ENCODE measurements around the gene DCANP1.
A peak's percentile ranks its signal among the peaks of the same experiment; 100 is the strongest.

The DCANP1 gene

DNA sequence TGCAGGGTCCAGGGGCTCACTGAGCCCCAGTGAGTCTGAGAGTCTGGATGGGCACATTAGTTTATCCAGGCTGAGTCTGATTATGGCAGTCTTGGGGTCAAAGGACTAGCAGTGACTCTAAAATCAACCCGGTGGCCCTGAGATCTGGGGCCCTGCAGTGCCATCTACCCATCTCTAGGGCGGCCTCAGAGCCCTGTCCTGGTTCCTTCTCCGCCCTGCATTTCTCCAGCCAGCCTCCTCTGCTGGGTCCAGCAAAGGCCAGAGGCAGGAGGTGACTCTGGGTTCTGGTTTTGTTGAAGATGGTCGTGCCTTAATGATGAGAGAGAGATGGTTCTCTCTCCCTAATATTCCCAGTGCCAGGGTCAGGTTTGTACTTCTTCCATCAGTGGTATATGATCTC is 15.0 kb downstream of the DCANP1 start:
- Histone ChIP-seq H3K79me1 (ENCODE audit: low read length) (no peaks in the 10 kb centered on the region), H3K36me3 (ENCODE audit: control insufficient read depth, insufficient read depth, low read length) (no peaks in the 10 kb centered on the region), H3K27me3 (ENCODE audit: insufficient read depth, low read length, poor library complexity) (no peaks in the 10 kb centered on the region), H3K4me3 (ENCODE audit: low read length) (no peak overlapping the region), H4K5ac (ENCODE audit: low read length) (no peak overlapping the region), H3K27ac (ENCODE audit: low read depth, low read length) (no peak overlapping the region), H3K23ac (ENCODE audit: low read length) (no peak overlapping the region), H3K56ac (ENCODE audit: low read length) (no peak overlapping the region), H3K79me2 (ENCODE audit: control insufficient read depth, insufficient read depth, low read length) (no peaks in the 10 kb centered on the region), H3K18ac (ENCODE audit: low read length) (no peak overlapping the region), H3K4ac (ENCODE audit: low read depth, low read length) (no peak overlapping the region), H3K9ac (ENCODE audit: low read length) (no peak overlapping the region), H3K4me2 (ENCODE audit: low read length) (no peak overlapping the region), H2BK15ac (replicated peaks; ENCODE audit: low read depth) (no peak overlapping the region), H2BK120ac (ENCODE audit: low read depth, low read length) (no peak overlapping the region), H4K8ac (ENCODE audit: low read depth, low read length) (no peak overlapping the region), H2BK5ac (ENCODE audit: low read length) (no peak overlapping the region), H3K4me1 (ENCODE audit: control insufficient read depth, low read depth, low read length) (peaks cover 2% of the 10 kb centered on the region), H2AK5ac (ENCODE audit: low read length) (no peak overlapping the region)
- DNase-seq: no peak
- no CpG with 5 or more reads among the region's 4 CpGs for WGBS (ENCODE audit: extremely low coverage, insufficient coverage, low lambda C conversion rate)

- Histone ChIP-seq H4K8ac (ENCODE audit: low read depth, low read length) (no peak overlapping the region), H3K79me1 (ENCODE audit: low read length) (no peaks in the 10 kb centered on the region), H2BK5ac (ENCODE audit: low read length) (no peak overlapping the region), H3K79me2 (ENCODE audit: control insufficient read depth, insufficient read depth, low read length) (no peaks in the 10 kb centered on the region), H2BK120ac (ENCODE audit: low read depth, low read length) (no peak overlapping the region), H3K4me2 (ENCODE audit: low read length) (no peak overlapping the region), H3K9ac (ENCODE audit: low read length) (no peak overlapping the region), H3K23ac (ENCODE audit: low read length) (no peak overlapping the region), H2AK5ac (ENCODE audit: low read length) (no peak overlapping the region), H4K5ac (ENCODE audit: low read length) (no peak overlapping the region), H3K56ac (ENCODE audit: low read length) (no peak overlapping the region), H3K36me3 (ENCODE audit: control insufficient read depth, insufficient read depth, low read length) (no peaks in the 10 kb centered on the region), H3K18ac (ENCODE audit: low read length) (no peak overlapping the region), H3K27me3 (ENCODE audit: insufficient read depth, low read length, poor library complexity) (no peaks in the 10 kb centered on the region), H3K4me1 (ENCODE audit: control insufficient read depth, low read depth, low read length) (peaks cover 2% of the 10 kb centered on the region), H3K4me3 (ENCODE audit: low read length) (no peak overlapping the region), H2BK15ac (replicated peaks; ENCODE audit: low read depth) (no peak overlapping the region), H3K27ac (ENCODE audit: low read depth, low read length) (no peak overlapping the region), H3K4ac (ENCODE audit: low read depth, low read length) (no peak overlapping the region)
- DNase-seq: no peak
- WGBS (ENCODE audit: extremely low coverage, insufficient coverage, low lambda C conversion rate): no CpG with 5 or more reads among the region's 7 CpGs
These were observed 17.1 kb downstream of the DCANP1 start for GRCh38 chr5:135430135-135430437.

DNA sequence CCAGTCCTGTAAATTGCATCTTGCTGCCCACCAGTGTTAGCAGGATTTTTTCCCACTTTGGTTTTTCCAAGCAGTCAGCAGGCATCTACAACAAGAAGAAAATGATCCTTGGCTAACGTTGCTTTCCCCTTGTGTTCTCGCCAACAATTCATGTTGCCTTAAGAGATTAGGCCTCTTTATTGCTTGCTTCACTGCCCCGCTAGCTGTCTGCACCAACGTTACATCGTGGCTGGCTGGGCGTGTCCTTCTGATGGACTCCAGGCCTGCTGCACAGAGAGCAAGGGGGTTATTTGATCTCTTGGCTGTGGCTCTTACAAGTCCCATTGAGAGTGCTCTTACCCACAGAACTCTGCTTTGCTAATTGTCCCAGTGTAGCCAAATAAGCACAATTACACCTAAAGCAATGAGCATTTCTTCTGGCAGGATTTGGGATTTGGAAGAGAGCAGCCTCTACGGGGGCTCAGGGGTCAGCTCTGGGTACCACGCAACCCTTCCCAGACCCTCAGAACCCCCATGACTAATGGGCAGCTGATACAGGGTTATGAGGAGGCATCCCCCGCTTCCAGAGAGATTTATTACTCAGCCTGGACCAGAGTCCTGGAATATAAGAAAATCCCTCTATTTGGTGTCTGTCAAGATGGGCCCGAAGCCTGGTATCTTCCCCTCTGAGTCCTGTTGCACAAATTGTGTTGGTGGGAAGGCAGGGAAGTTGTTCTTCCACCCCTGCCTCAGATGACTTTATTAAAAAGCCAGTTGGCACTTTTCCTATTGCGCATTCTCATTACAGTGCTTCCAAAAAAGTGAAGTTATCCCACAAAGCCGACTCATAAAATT is 17.6 kb downstream of the DCANP1 start:
- H3K36me3 ChIP-seq (ENCODE audit: control insufficient read depth, insufficient read depth, low read length): no peaks in the 10 kb centered on the region
- H4K5ac ChIP-seq (ENCODE audit: low read length): no peak overlapping the region
- H3K23ac ChIP-seq (ENCODE audit: low read length): no peak overlapping the region
- no peaks in the 10 kb centered on the region for H3K79me1 ChIP-seq (ENCODE audit: low read length)
- H3K4ac ChIP-seq (ENCODE audit: low read depth, low read length): no peak overlapping the region
- H4K8ac ChIP-seq (ENCODE audit: low read depth, low read length): no peak overlapping the region
- no peaks in the 10 kb centered on the region for H3K79me2 ChIP-seq (ENCODE audit: control insufficient read depth, insufficient read depth, low read length)
- no peak overlapping the region for H2BK5ac ChIP-seq (ENCODE audit: low read length)
- no peak overlapping the region for H3K18ac ChIP-seq (ENCODE audit: low read length)
- H3K56ac ChIP-seq (ENCODE audit: low read length): no peak overlapping the region
- H3K4me1 ChIP-seq (ENCODE audit: control insufficient read depth, low read depth, low read length): peaks cover 3% of the 10 kb centered on the region
- no peaks in the 10 kb centered on the region for H3K27me3 ChIP-seq (ENCODE audit: insufficient read depth, low read length, poor library complexity)
- DNase-seq: no peak
- H3K9ac ChIP-seq (ENCODE audit: low read length): no peak overlapping the region
- H3K4me3 ChIP-seq (ENCODE audit: low read length): no peak overlapping the region
- no peak overlapping the region for H2BK120ac ChIP-seq (ENCODE audit: low read depth, low read length)
- no peak overlapping the region for H2BK15ac ChIP-seq (replicated peaks; ENCODE audit: low read depth)
- no peak overlapping the region for H3K27ac ChIP-seq (ENCODE audit: low read depth, low read length)
- no peak overlapping the region for H2AK5ac ChIP-seq (ENCODE audit: low read length)
- WGBS (ENCODE audit: extremely low coverage, insufficient coverage, low lambda C conversion rate): no CpG with 5 or more reads among the region's 12 CpGs
- H3K4me2 ChIP-seq (ENCODE audit: low read length): no peak overlapping the region

- DNase-seq: no peak
- H2BK15ac ChIP-seq (replicated peaks; ENCODE audit: low read depth): no peak overlapping the region
These were observed 18.6 kb downstream of the DCANP1 start for GRCh38 chr5:135428586-135428985.

DNA sequence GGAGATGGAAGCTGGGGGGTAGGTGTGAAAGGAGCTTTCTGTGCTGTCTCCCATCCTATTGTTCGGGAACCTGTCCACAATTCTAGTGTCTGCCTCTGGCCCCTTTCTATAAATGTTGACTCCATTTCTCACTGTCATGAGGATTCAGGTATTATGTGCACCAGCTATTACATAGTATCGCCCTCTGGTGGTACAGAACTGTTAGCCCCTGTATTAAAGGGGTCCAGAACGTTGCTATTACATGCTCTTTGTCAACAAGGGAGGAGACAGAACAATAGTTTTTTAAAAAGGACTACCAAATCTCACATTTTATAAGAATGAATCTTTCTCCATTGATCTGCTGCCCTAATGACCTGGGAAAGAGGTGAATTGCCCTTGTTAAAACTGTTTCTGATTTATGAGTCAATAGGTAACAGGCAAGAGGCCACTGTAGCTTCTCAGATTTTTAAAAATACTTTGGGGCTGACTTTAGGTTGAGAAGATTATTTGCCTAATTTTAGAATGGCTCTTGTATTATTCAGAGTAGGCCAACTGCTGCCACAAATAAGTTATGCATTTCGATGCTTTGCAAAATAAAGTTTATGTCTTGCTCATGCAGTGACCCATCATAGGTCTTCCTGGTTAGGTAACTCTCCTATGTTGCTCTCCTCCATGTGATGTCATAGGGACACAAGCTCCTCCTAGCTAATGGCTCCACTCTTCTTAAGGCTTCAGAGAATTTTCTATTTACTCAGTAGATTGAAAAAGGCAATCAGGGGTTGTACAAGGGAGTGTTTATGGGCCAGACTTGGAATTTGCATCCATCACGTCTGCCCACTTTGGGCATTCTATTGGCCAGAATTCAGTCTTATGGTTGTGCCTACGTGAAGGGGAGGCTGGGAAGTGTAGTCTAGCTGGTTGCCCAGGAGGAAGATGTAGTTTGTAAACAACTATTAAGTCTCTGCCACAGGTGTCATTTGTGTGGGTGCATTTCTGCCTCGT is 20.8 kb downstream of the DCANP1 start:
- Histone ChIP-seq H3K36me3 (ENCODE audit: control insufficient read depth, insufficient read depth, low read length) (no peaks in the 10 kb centered on the region), H2BK5ac (ENCODE audit: low read length) (no peak overlapping the region), H3K79me1 (ENCODE audit: low read length) (no peaks in the 10 kb centered on the region), H4K8ac (ENCODE audit: low read depth, low read length) (no peak overlapping the region), H3K23ac (ENCODE audit: low read length) (no peak overlapping the region), H3K27me3 (ENCODE audit: insufficient read depth, low read length, poor library complexity) (no peaks in the 10 kb centered on the region), H3K4me3 (ENCODE audit: low read length) (no peak overlapping the region), H2AK5ac (ENCODE audit: low read length) (no peak overlapping the region), H3K4ac (ENCODE audit: low read depth, low read length) (no peak overlapping the region), H3K79me2 (ENCODE audit: control insufficient read depth, insufficient read depth, low read length) (no peaks in the 10 kb centered on the region), H2BK120ac (ENCODE audit: low read depth, low read length) (no peak overlapping the region), H3K9ac (ENCODE audit: low read length) (no peak overlapping the region), H2BK15ac (replicated peaks; ENCODE audit: low read depth) (no peak overlapping the region), H3K4me1 (ENCODE audit: control insufficient read depth, low read depth, low read length) (peaks cover 2% of the 10 kb centered on the region), H3K27ac (ENCODE audit: low read depth, low read length) (no peak overlapping the region), H3K56ac (ENCODE audit: low read length) (no peak overlapping the region), H3K18ac (ENCODE audit: low read length) (no peak overlapping the region), H4K5ac (ENCODE audit: low read length) (no peak overlapping the region), H3K4me2 (ENCODE audit: low read length) (no peak overlapping the region)
- DNase-seq: peak; percentile 67
- no CpG with 5 or more reads among the region's 7 CpGs for WGBS (ENCODE audit: extremely low coverage, insufficient coverage, low lambda C conversion rate)

More at GRCh38 chr5:135428586-135428985, 18.6 kb downstream of the DCANP1 start:
- no peak overlapping the region for H2BK120ac ChIP-seq (ENCODE audit: low read depth, low read length)
- H2BK5ac ChIP-seq (ENCODE audit: low read length): no peak overlapping the region
- H3K4me1 ChIP-seq (ENCODE audit: control insufficient read depth, low read depth, low read length): peaks cover 2% of the 10 kb centered on the region
- no peak overlapping the region for H3K4me2 ChIP-seq (ENCODE audit: low read length)
- H3K18ac ChIP-seq (ENCODE audit: low read length): no peak overlapping the region
- no peaks in the 10 kb centered on the region for H3K79me1 ChIP-seq (ENCODE audit: low read length)
- H3K36me3 ChIP-seq (ENCODE audit: control insufficient read depth, insufficient read depth, low read length): no peaks in the 10 kb centered on the region
- no peak overlapping the region for H3K23ac ChIP-seq (ENCODE audit: low read length)
- no peak overlapping the region for H3K9ac ChIP-seq (ENCODE audit: low read length)
- no peak overlapping the region for H3K4me3 ChIP-seq (ENCODE audit: low read length)
- no peaks in the 10 kb centered on the region for H3K79me2 ChIP-seq (ENCODE audit: control insufficient read depth, insufficient read depth, low read length)
- H2AK5ac ChIP-seq (ENCODE audit: low read length): no peak overlapping the region
- no CpG with 5 or more reads among the region's 1 CpG for WGBS (ENCODE audit: extremely low coverage, insufficient coverage, low lambda C conversion rate)
- no peak overlapping the region for H4K8ac ChIP-seq (ENCODE audit: low read depth, low read length)
- H3K4ac ChIP-seq (ENCODE audit: low read depth, low read length): no peak overlapping the region
- H3K27ac ChIP-seq (ENCODE audit: low read depth, low read length): no peak overlapping the region
- H3K27me3 ChIP-seq (ENCODE audit: insufficient read depth, low read length, poor library complexity): no peaks in the 10 kb centered on the region
- no peak overlapping the region for H3K56ac ChIP-seq (ENCODE audit: low read length)
- no peak overlapping the region for H4K5ac ChIP-seq (ENCODE audit: low read length)

Data from mesendoderm (in vitro differentiated cells).